Measurements from ENCODE around the gene RABGAP1L. TPM values are rescaled to one million over a fixed set of nuclear protein-coding genes. Genes with fewer than 3 reads are reported as not detected.

The RABGAP1L gene
- total and polyA plus RNA-seq, 10 of the 15 experiments (the other 5 are each of a cell fraction or from before 2014, with no cell fraction given): 5.8 to 194 (median 113) TPM

DNA sequence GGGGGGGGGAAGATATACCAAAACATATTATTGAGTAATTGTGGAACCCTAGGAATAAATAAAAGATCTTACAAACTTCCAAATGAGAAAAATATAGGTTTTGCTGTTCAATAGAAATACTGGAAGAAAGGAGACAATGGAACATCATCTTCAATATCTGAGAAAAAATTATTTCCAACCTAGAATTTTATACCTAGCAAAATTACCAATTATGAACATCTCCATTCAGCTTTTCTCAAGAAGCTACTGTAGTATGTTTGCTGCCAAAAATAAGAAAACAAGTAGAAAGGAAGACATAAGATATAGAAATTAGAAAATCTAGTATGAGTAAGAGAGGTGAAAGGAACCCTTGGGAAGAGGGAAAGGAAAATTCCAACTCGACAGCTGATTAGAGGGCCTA is 372.4 kb downstream of the RABGAP1L start:
- Histone ChIP-seq H2AFZ (ENCODE audit: control insufficient read depth, low read depth, low read length) (no peak overlapping the region), H3K4me3 (no peak overlapping the region), H3K27ac (ENCODE audit: control insufficient read depth, insufficient read depth) (no peak overlapping the region), H3K4me1 (ENCODE audit: control insufficient read depth, insufficient read depth, low read length) (no peaks in the 10 kb centered on the region), H3K27me3 (replicated peaks in 1 of 2; ENCODE audit: control insufficient read depth in 2 of 2, insufficient read depth in 2 of 2, low read length in 1 of 2) (no peaks in the 10 kb centered on the region), H4K20me1 (ENCODE audit: control insufficient read depth, insufficient read depth) (no peaks in the 10 kb centered on the region), H3K36me3 (ENCODE audit: control insufficient read depth in 2 of 2, insufficient read depth in 2 of 2, low read length in 1 of 2) (peaks cover 0 to 4% of the 10 kb centered on the region in 2 experiments; a peak in 1 of 4 replicates), H3K79me2 (ENCODE audit: control insufficient read depth, insufficient read depth, low read length) (no peaks in the 10 kb centered on the region; the same call in 1 of the 2 replicates), H3K9ac (ENCODE audit: control insufficient read depth, insufficient read depth, low read length) (no peak overlapping the region), H3K4me2 (ENCODE audit: control insufficient read depth, insufficient read depth) (no peak overlapping the region), H3K9me3 (replicated peaks; ENCODE audit: control insufficient read depth, insufficient read depth, low read length) (peaks cover 16% of the 10 kb centered on the region)
- no peak for DNase-seq (ENCODE audit: low read depth, low spot score)
- no TSS peak for BruUV-seq (replicated peaks)
- RAD21 ChIA-PET (ENCODE audit: unreplicated experiment): no interaction called here
- no peak for TF ChIP-seq TCF7 (IDR thresholded peaks at IDR 0.05; ENCODE audit: borderline replicate concordance)
- no peak for TF ChIP-seq ZZZ3 (IDR thresholded peaks at IDR 0.05; ENCODE audit: control insufficient read depth, insufficient read length, low read depth)
- SMC1A ChIA-PET (ENCODE audit: uncharacterized antibody, unreplicated experiment): no interaction called here
- no peak for ATAC-seq
- CTCF ChIA-PET: no interaction called here
- 100% methylated on average over 1 of the region's 1 CpG for WGBS (ENCODE audit: insufficient coverage, insufficient replicate concordance, low lambda C conversion rate, missing lambda C conversion rate)
- intact Hi-C loops (cut with micrococcal nuclease; ENCODE audit: unreplicated experiment): no loop called here
- in situ Hi-C loops (cut with MboI): no loop called here
- POLR2A ChIA-PET: interaction anchor here (0.6 to 0.7 kb wide), 2 partner anchors 22 to 217 kb away, joined by 3 to 4 read pairs; no protein-coding TSS in a partner anchor
- FAIRE-seq: no peak

DNA sequence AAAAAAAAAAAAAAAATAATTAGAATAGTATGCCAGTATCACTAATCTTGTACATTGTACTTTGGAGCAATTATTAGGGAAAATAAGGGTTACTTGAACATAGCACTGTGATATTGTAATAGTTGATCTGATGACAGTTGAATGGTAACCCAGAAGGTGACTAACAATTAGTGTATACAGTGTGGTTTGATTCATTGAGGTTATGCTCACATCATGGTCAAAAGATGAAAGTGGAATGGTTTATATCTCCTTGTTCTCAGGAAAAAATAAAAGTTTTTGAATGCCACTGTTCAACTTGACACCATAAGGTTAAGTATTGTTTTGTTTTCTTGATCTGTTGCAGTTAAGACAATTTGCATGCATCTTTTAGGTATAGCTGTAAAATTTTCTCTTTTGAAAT is 375.5 kb downstream of the RABGAP1L start:
- ChIA-PET CTCF (no interaction called here), POLR2A (interaction anchor here (0.7 kb wide), 1 partner anchor 10 kb away, joined by 7 read pairs; no protein-coding TSS in a partner anchor), RAD21 (ENCODE audit: unreplicated experiment) (no interaction called here), SMC1A (ENCODE audit: uncharacterized antibody, unreplicated experiment) (interaction anchor here (0.6 kb wide), 1 partner anchor 1460 kb away, joined by 3 read pairs; no protein-coding TSS in a partner anchor)
- Histone ChIP-seq H3K27ac (ENCODE audit: control insufficient read depth, insufficient read depth) (no peak overlapping the region), H3K4me2 (ENCODE audit: control insufficient read depth, insufficient read depth) (no peak overlapping the region), H3K9me3 (replicated peaks; ENCODE audit: control insufficient read depth, insufficient read depth, low read length) (peaks cover 11% of the 10 kb centered on the region), H4K20me1 (ENCODE audit: control insufficient read depth, insufficient read depth) (no peaks in the 10 kb centered on the region), H2AFZ (ENCODE audit: control insufficient read depth, low read depth, low read length) (no peak overlapping the region), H3K27me3 (replicated peaks in 1 of 2; ENCODE audit: control insufficient read depth in 2 of 2, insufficient read depth in 2 of 2, low read length in 1 of 2) (no peaks in the 10 kb centered on the region), H3K79me2 (ENCODE audit: control insufficient read depth, insufficient read depth, low read length) (no peaks in the 10 kb centered on the region; the same call in 1 of the 2 replicates), H3K4me3 (no peak overlapping the region), H3K36me3 (ENCODE audit: control insufficient read depth in 2 of 2, insufficient read depth in 2 of 2, low read length in 1 of 2) (no peaks in the 10 kb centered on the region; a peak in 1 of 4 replicates), H3K4me1 (ENCODE audit: control insufficient read depth, insufficient read depth, low read length) (no peaks in the 10 kb centered on the region), H3K9ac (ENCODE audit: control insufficient read depth, insufficient read depth, low read length) (no peak overlapping the region)
- FAIRE-seq: no peak
- in situ Hi-C loops (cut with MboI): no loop called here
- intact Hi-C loops (cut with micrococcal nuclease; ENCODE audit: unreplicated experiment): no loop called here
- no peak for TF ChIP-seq POLR2AphosphoS2 (IDR thresholded peaks at IDR 0.05; ENCODE audit: low read depth, low read length)
- no peak for TF ChIP-seq ZZZ3 (IDR thresholded peaks at IDR 0.05; ENCODE audit: control insufficient read depth, insufficient read length, low read depth)
- TF ChIP-seq SREBF1 (IDR thresholded peaks at IDR 0.05; ENCODE audit: low read length): no peak
- no peak for TF ChIP-seq CREB1 (IDR thresholded peaks at IDR 0.05; ENCODE audit: low read depth)
- no peak for TF ChIP-seq PAX8 (IDR thresholded peaks at IDR 0.05)
- ATAC-seq: no peak
- BruUV-seq (replicated peaks): no TSS peak
- no peak for DNase-seq (ENCODE audit: low read depth, low spot score)

All from GM12878 (cell line).